B cell (primary cell): ENCODE data around the gene ZDHHC15. TPM values are rescaled to one million over a fixed set of nuclear protein-coding genes. Genes with fewer than 3 reads are reported as not detected.

ENCODE experiments used
- ATAC-seq: fragments of 200-7000 bp; cut with Tn5 transposase; one replicate; pipeline ENCODE4 v1.10.0; 2021; ENCODE audit warnings: low read depth, mild to moderate bottlenecking, moderate number of reproducible peaks, moderate library complexity
- CTCF ChIA-PET: fragments of 350-600 bp; sonication (Branson Sonifier 250); formaldehyde crosslinking; loops from one replicate; lab custom pipeline; 2021; ENCODE audit warnings: antibody characterized with exemption, inconsistent platforms; lab: Charles Lee
- POLR2A ChIA-PET: fragments of 350-600 bp; sonication (Branson Sonifier 250); formaldehyde crosslinking; loops from one replicate; lab custom pipeline; 2021; ENCODE audit warnings: antibody characterized with exemption; lab: Charles Lee
- DNase-seq: peaks from one replicate; pipeline ENCODE4 v3.0.0; 2013
- H2AFZ ChIP-seq: 2 replicates; pipeline ENCODE4 v1.6.1; 2012; ENCODE audit warnings: mild to moderate bottlenecking, low read depth, low read length; ENCODE audit not compliant: insufficient read depth, poor library complexity, severe bottlenecking
- H3K27ac ChIP-seq, 2 donors: 1 replicate in 1 of 2; 2 replicates in 1 of 2; pipeline ENCODE4 v1.5.1; 2012 to 2013; ENCODE audit warnings: low read length in 2 of 2, mild to moderate bottlenecking in 2 of 2, moderate library complexity in 1 of 2
- H3K27me3 ChIP-seq, 4 experiments: fragments of 200-600 bp in 1 of 4; sonication (generic) in 1 of 4; replicated peaks in 1 of 4; 1 replicate in 2 of 4; 2 replicates in 2 of 4; pipeline versions ENCODE4 v1.6.1 to v1.7.0; 2013 to 2016; ENCODE audit warnings: low read length in 3 of 4, mild to moderate bottlenecking in 2 of 4, mixed read lengths in 1 of 4, moderate library complexity in 1 of 4; ENCODE audit not compliant: insufficient read depth in 4 of 4, control insufficient read depth in 3 of 4; ENCODE audit errors: control extremely low read depth in 1 of 4
- H3K36me3 ChIP-seq, 2 experiments: replicated peaks in 1 of 2; 1 replicate in 1 of 2; 2 replicates in 1 of 2; pipeline versions ENCODE4 v1.6.1 to v1.7.1; 2013; ENCODE audit warnings: low read length in 1 of 2; ENCODE audit not compliant: insufficient read depth in 2 of 2, control insufficient read depth in 1 of 2; ENCODE audit errors: control extremely low read depth in 1 of 2, extremely low read depth in 1 of 2
- H3K4me1 ChIP-seq, 2 donors: fragments of 200-600 bp in 1 of 2; sonication (generic) in 1 of 2; 1 replicate in 1 of 2; 2 replicates in 1 of 2; pipeline versions ENCODE4 v1.5.1 to v1.6.1; 2013 to 2017; ENCODE audit warnings: low read length in 2 of 2; ENCODE audit not compliant: control insufficient read depth in 2 of 2, insufficient read depth in 2 of 2
- H3K4me2 ChIP-seq: replicated peaks from 2 replicates; pipeline ENCODE3; 2012; ENCODE audit warnings: mild to moderate bottlenecking, low read depth, low read length; ENCODE audit not compliant: poor library complexity, severe bottlenecking
- H3K4me3 ChIP-seq, 5 experiments: fragments of 200-600 bp in 1 of 5; sonication (generic) in 1 of 5; 1 replicate in 3 of 5; 2 replicates in 2 of 5; pipeline versions ENCODE4 v1.5.1 to v1.7.0; 2011 to 2016; ENCODE audit warnings: low read length in 4 of 5, mild to moderate bottlenecking in 4 of 5, low read depth in 2 of 5, control low read depth in 1 of 5, moderate library complexity in 1 of 5; ENCODE audit not compliant: insufficient read depth in 1 of 5; ENCODE audit errors: control extremely low read depth in 1 of 5, extremely low read depth in 1 of 5
- H3K79me2 ChIP-seq: fragments of 200-600 bp; sonication (generic); one replicate; pipeline ENCODE4 v1.6.0; 2016; ENCODE audit warnings: low read length; ENCODE audit not compliant: control insufficient read depth, insufficient read depth
- H3K9ac ChIP-seq: fragments of 200-600 bp; sonication (generic); 2 replicates; pipeline ENCODE4 v1.6.1; 2017; ENCODE audit warnings: mild to moderate bottlenecking, low read length, moderate library complexity
- H3K9me3 ChIP-seq, 3 donors: one replicate each; pipeline versions ENCODE4 v1.6.1 to v1.7.1; 2013; ENCODE audit warnings: low read length in 2 of 3; ENCODE audit not compliant: control insufficient read depth in 2 of 3, insufficient read depth in 1 of 3; ENCODE audit errors: control extremely low read depth in 1 of 3
- H4K20me1 ChIP-seq: 2 replicates; pipeline ENCODE4 v1.6.0; 2012; ENCODE audit warnings: mild to moderate bottlenecking, low read length; ENCODE audit not compliant: insufficient read depth, control insufficient read depth, poor library complexity, severe bottlenecking
- H3K27ac Mint-ChIP-seq: one replicate; pipeline ENCODE4 v1.8.0; 2021; ENCODE audit warnings: mixed read lengths
- H3K27me3 Mint-ChIP-seq: one replicate; pipeline ENCODE4 v1.8.0; 2021; ENCODE audit warnings: mixed read lengths
- H3K4me1 Mint-ChIP-seq: one replicate; pipeline ENCODE4 v1.8.0; 2021; ENCODE audit warnings: mixed read lengths
- H3K4me3 Mint-ChIP-seq: one replicate; pipeline ENCODE4 v1.8.0; 2021; ENCODE audit warnings: mixed read lengths
- H3K9me3 Mint-ChIP-seq: one replicate; pipeline ENCODE4 v1.8.0; 2022; ENCODE audit warnings: mixed read lengths; ENCODE audit not compliant: insufficient read depth
- CTCF ChIP-seq: fragments of 200-600 bp; IDR thresholded peaks from one replicate; pipeline ENCODE4 v1.8.0; 2022; ENCODE audit warnings: antibody characterized with exemption, mild to moderate bottlenecking
- EZH2 ChIP-seq: IDR thresholded peaks from 2 replicates; pipeline ENCODE4 v1.6.1; 2012; ENCODE audit warnings: borderline replicate concordance, low read depth, mild to moderate bottlenecking, moderate library complexity, low read length; ENCODE audit not compliant: insufficient read depth, poor library complexity, severe bottlenecking
- WGBS: methylation state at CpG from one replicate; pipeline ENCODE4 v1.1.5; 2013; ENCODE audit warnings: missing lambda C conversion rate; ENCODE audit not compliant: insufficient coverage; 5-methylcytosine and 5-hydroxymethylcytosine counted together
- intact Hi-C: fragments of 100-400 bp; cut with micrococcal nuclease; formaldehyde crosslinking; loops from one replicate; pipeline ENCODE4 v1.10.0; 2022
- polyA plus RNA-seq: library from polyadenylated mRNA; depleted of rRNA; stranded (reverse); fragments of >200 nt; gene quantifications from 2 replicates; pipeline ENCODE4 v1.2.3, GENCODE V29; 2012
- total RNA-seq, 2 donors: library from RNA; stranded (reverse); fragments of 120-200 nt in 1 of 2; gene quantifications; 1 replicate in 1 of 2; 2 replicates in 1 of 2; pipeline versions ENCODE4 v1.2.3 to v1.2.4, GENCODE V29; 2013 to 2022

ZDHHC15 gene
- total and polyA plus RNA-seq, 2 donors (not counting 1 experiment from before 2014, with no cell fraction given) = 0.03 TPM; not detected in 1

- ATAC-seq = no peak
- intact Hi-C loops = no loop called here
These were observed 156.0 kb downstream of the ZDHHC15 start for GRCh38 chrX:75366861-75367260.

More at GRCh38 chrX:75366861-75367260, 156.0 kb downstream of the ZDHHC15 start:
- DNase-seq = no peak
- no peaks in the 10 kb centered on the region for H3K27me3 ChIP-seq
- no peaks in the 10 kb centered on the region for H4K20me1 ChIP-seq
- H3K4me2 ChIP-seq = no peak overlapping the region
- H3K4me1 ChIP-seq = no peaks in the 10 kb centered on the region
- H3K9me3 ChIP-seq = peaks cover 0 to 4% (median 0%) of the 10 kb centered on the region in 3 donors
- Mint-ChIP-seq H3K27ac (no peak overlapping the region), H3K4me1 (no peaks in the 10 kb centered on the region), H3K9me3 (peaks cover 2% of the 10 kb centered on the region), H3K27me3 (no peaks in the 10 kb centered on the region), H3K4me3 (no peak overlapping the region)
- no peak overlapping the region for H3K9ac ChIP-seq
- CTCF ChIA-PET = no interaction called here
- POLR2A ChIA-PET = no interaction called here
- no peak overlapping the region for H3K4me3 ChIP-seq
- H3K27ac ChIP-seq = no peak overlapping the region
- TF ChIP-seq EZH2 (no peak), CTCF (no peak)
- no peak overlapping the region for H2AFZ ChIP-seq
- no peaks in the 10 kb centered on the region for H3K36me3 ChIP-seq
- no CpG with 5 or more reads among the region's 2 CpGs for WGBS
- no peaks in the 10 kb centered on the region for H3K79me2 ChIP-seq
